Activated CD8-positive, alpha-beta memory T cell treated with anti-CD3 and anti-CD28 coated beads for 36 hours (primary cell): ENCODE measurements around the gene HIGD1B. TPM values are rescaled to one million over a fixed set of nuclear protein-coding genes. Genes with fewer than 3 reads are reported as not detected.

Experiments used
- CTCF ChIA-PET: fragments of 350-600 bp; sonication (Branson Sonifier 250); formaldehyde crosslinking; loops from one replicate; lab custom pipeline; 2021; ENCODE audit warnings: antibody characterized with exemption; lab: Charles Lee
- POLR2A ChIA-PET: fragments of 350-600 bp; sonication (Branson Sonifier 250); formaldehyde crosslinking; loops from one replicate; lab custom pipeline; 2021; ENCODE audit warnings: antibody characterized with exemption; lab: Charles Lee
- total RNA-seq, 2 experiments: library from RNA; stranded (reverse); gene quantifications; one replicate each; pipeline ENCODE4 v1.2.3, GENCODE V29; 2021

The HIGD1B gene
- total RNA-seq, 2 experiments from 2014 or later = not detected

GRCh38 chr17:44830359-44831288 lies 17.1 kb upstream of the HIGD1B start:
- ChIA-PET POLR2A (no interaction called here), CTCF (interaction anchor here (1.0 to 1.5 kb wide), 4 partner anchors 10 to 58 kb away, joined by 3 read pairs; no protein-coding TSS in a partner anchor)

GRCh38 chr17:44831371-44831770 lies 16.3 kb upstream of the HIGD1B start:
- POLR2A ChIA-PET = no interaction called here
- CTCF ChIA-PET = interaction anchor here (1.0 to 1.5 kb wide), 4 partner anchors 9 to 59 kb away, joined by 3 read pairs; no protein-coding TSS in a partner anchor

DNA sequence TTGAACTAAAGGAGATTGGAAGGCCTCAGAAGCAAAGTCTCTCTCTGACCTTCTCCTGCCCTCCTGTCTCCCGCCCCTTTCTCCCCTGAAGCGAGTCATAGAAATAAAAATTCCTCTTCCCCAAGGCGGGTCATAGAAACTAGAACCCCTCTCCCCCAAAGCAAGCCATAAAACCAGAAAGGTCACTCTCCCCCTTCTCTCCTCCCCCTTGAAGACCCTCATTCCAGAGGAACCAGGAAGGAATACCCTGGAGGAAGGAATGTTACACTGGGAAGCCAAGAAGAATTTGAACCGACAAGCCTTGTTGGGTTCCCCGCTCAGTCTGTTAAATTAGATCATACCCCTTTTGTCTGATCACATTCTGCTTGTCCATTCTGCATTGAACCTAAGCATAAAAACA lies 14.9 kb upstream of the HIGD1B start:
- POLR2A ChIA-PET = interaction anchor here (0.6 kb wide), 2 partner anchors 22 to 213 kb away, joined by 5 to 6 read pairs; no protein-coding TSS in a partner anchor

GRCh38 chr17:44837196-44837595 lies 10.5 kb upstream of the HIGD1B start:
- ChIA-PET CTCF (interaction anchor here (0.5 to 1.1 kb wide), 3 partner anchors 12 to 448 kb away, joined by 3 to 5 read pairs (median 3); no protein-coding TSS in a partner anchor), POLR2A (no interaction called here)

More for the DNA sequence above, 14.9 kb upstream of the HIGD1B start:
- CTCF ChIA-PET = interaction anchor here (0.9 kb wide), 1 partner anchor 40 kb away, joined by 5 read pairs; no protein-coding TSS in a partner anchor

- ChIA-PET CTCF (interaction anchor here (0.9 kb wide), 1 partner anchor 9 kb away, joined by 3 read pairs; no protein-coding TSS in a partner anchor), POLR2A (no interaction called here)
Measured at GRCh38 chr17:44840274-44840673, 7.4 kb upstream of the HIGD1B start.

GRCh38 chr17:44840936-44841335 lies 6.7 kb upstream of the HIGD1B start:
- ChIA-PET POLR2A (no interaction called here), CTCF (interaction anchor here (0.9 kb wide), 1 partner anchor 10 kb away, joined by 3 read pairs; no protein-coding TSS in a partner anchor)

GRCh38 chr17:44842748-44843147 lies 4.9 kb upstream of the HIGD1B start:
- CTCF ChIA-PET = interaction anchor here (0.5 kb wide), 1 partner anchor 16 kb away, joined by 3 read pairs; no protein-coding TSS in a partner anchor
- POLR2A ChIA-PET = no interaction called here

DNA sequence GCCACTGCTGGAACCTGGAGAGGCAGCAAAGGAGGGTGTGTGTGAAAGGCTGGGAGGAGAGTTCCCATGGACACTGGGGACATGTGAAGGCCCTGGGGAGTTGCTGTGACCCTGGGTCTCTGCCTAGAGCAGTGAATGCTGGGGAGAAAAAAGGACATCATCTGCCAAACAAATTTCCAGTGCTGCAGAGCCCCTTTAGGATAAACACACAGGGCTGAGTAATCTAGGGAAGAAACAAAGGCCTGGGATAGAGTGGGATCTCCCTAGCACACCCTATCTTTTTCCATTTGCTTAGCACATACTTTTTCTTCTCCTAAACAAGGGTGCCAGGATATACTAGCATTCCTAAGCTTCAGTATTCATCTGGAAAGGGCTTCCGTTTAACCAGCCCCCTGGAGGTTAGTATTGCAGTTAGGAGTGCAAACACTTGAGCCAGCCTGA lies 3.3 kb upstream of the HIGD1B start:
- ChIA-PET CTCF (interaction anchor here (0.6 kb wide), 2 partner anchors 339 to 390 kb away, joined by 3 read pairs; no protein-coding TSS in a partner anchor), POLR2A (no interaction called here)

GRCh38 chr17:44846206-44846605 lies 1.5 kb upstream of the HIGD1B start:
- POLR2A ChIA-PET = no interaction called here
- CTCF ChIA-PET = interaction anchor here (0.8 to 0.9 kb wide), 2 partner anchors 13 to 19 kb away, joined by 3 read pairs; no protein-coding TSS in a partner anchor

- ChIA-PET CTCF (no interaction called here), POLR2A (no interaction called here)
Measured at GRCh38 chr17:44848257-44848795, 643 bp downstream of the HIGD1B start.

DNA sequence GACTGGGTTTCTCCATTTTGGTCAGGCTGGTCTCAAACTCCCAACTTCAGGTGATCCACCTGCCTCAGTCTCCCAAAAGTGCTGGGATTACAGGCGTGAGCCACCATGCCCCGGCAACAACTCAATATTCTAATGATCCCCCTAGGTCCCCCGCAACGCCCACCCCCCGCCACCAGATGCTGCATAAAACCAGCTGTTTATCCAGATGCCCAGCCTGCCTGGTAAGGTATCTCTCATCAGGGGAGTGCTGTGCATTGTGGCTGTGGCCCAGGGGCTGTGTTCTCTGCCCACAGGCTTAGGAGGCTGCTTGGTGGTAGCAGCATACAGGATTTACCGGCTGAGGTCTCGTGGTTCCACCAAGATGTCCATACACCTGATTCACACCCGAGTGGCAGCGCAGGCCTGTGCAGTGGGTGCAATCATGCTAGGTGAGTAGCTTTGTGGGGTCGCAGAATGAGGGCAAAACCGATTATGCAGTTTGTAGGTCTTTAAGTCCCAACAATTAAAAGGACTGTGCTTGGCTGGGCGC lies 1.3 kb downstream of the HIGD1B start:
- CTCF ChIA-PET = interaction anchor here (0.7 kb wide), 1 partner anchor 11 kb away, joined by 5 read pairs; no protein-coding TSS in a partner anchor
- POLR2A ChIA-PET = interaction anchor here (0.6 kb wide), 1 partner anchor 141 kb away, joined by 6 read pairs; the partner anchor contains the start of gene DBF4B

- ChIA-PET CTCF (no interaction called here), POLR2A (no interaction called here)
Measured at GRCh38 chr17:44850025-44850424, 2.3 kb downstream of the HIGD1B start.

GRCh38 chr17:44850612-44851011 lies 2.9 kb downstream of the HIGD1B start:
- CTCF ChIA-PET = interaction anchor here (0.5 kb wide), 1 partner anchor 16 kb away, joined by 3 read pairs; no protein-coding TSS in a partner anchor

GRCh38 chr17:44854192-44854591 lies 6.5 kb downstream of the HIGD1B start:
- ChIA-PET CTCF (no interaction called here), POLR2A (no interaction called here)

More at GRCh38 chr17:44850612-44851011, 2.9 kb downstream of the HIGD1B start:
- POLR2A ChIA-PET = interaction anchor here (0.5 kb wide), 1 partner anchor 45 kb away, joined by 6 read pairs; no protein-coding TSS in a partner anchor

- ChIA-PET CTCF (interaction anchor here (0.7 to 1.2 kb wide), 3 partner anchors 8 to 207 kb away, joined by 3 read pairs; no protein-coding TSS in a partner anchor), POLR2A (no interaction called here)
Measured at GRCh38 chr17:44859701-44860100, 12.0 kb downstream of the HIGD1B start.

- ChIA-PET CTCF (interaction anchor here (0.7 to 1.3 kb wide), 3 partner anchors 83 to 171 kb away, joined by 3 to 5 read pairs (median 3); no protein-coding TSS in a partner anchor), POLR2A (no interaction called here)
Measured at GRCh38 chr17:44862278-44862914, 14.7 kb downstream of the HIGD1B start.

- ChIA-PET CTCF (interaction anchor here (0.7 to 7.9 kb wide), 2 partner anchors 86 to 172 kb away, joined by 3 to 94 read pairs; no protein-coding TSS in a partner anchor), POLR2A (no interaction called here)
Measured at GRCh38 chr17:44863061-44863918, 15.6 kb downstream of the HIGD1B start.
